ENCODE results near the gene FHOD3. TPM values are rescaled to one million over a fixed set of nuclear protein-coding genes. Genes with fewer than 3 reads are reported as not detected.

FHOD3 gene
- total and polyA plus RNA-seq, 2 of the 8 experiments (the other 6 are each of a cell fraction or from before 2014, with no cell fraction given): 9.7 to 10.5 TPM

DNA sequence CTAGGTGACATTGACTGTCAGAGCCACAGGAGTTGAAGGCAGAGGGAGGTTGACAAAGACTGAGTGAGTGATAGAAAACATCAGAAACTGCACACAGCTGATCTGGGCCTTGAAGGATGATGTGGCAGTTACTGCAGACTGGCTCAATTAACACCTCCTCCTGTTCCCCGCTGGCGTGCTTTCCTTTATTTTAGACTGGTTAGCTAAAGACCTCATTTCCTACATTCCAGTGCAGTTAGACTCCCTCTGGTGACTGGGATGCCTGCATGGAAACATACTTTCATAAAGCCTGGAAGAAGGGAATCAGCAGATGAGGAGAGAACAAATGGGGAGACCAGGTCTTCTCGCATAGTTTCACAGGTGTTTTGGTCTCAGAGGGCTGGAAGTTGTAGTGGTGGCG lies 524.2 kb downstream of the FHOD3 start (continued):
- TF ChIP-seq RBBP5 (IDR thresholded peaks at IDR 0.05; ENCODE audit: borderline replicate concordance, low read depth, low read length): no peak
- TF ChIP-seq CHD7 (IDR thresholded peaks at IDR 0.05; ENCODE audit: insufficient replicate concordance, low read length): no peak
- no peak for TF ChIP-seq BCL11A (IDR thresholded peaks at IDR 0.05; ENCODE audit: low read depth in 2 of 2, low read length in 2 of 2)
- no peak for TF ChIP-seq HDAC2 (IDR thresholded peaks at IDR 0.05; ENCODE audit: borderline replicate concordance in 1 of 2, low read depth in 2 of 2, low read length in 2 of 2)
- TF ChIP-seq CTBP2 (IDR thresholded peaks at IDR 0.05; ENCODE audit: borderline replicate concordance, insufficient read depth, insufficient read length, low read length): no peak
- TF ChIP-seq ASH2L (IDR thresholded peaks at IDR 0.05; ENCODE audit: low read length): no peak
